CD14-positive monocyte (primary cell): ENCODE results near the gene ZDHHC24. TPM values are rescaled to one million over a fixed set of nuclear protein-coding genes. Genes with fewer than 3 reads are reported as not detected.

Experiments used
- DNase-seq, 3 donors: peaks; one replicate each; pipeline ENCODE4 v3.0.0-alpha.2; 2011 to 2022
- H2AFZ ChIP-seq: 2 replicates; pipeline ENCODE4 v1.6.0; 2012; ENCODE audit warnings: mild to moderate bottlenecking, low read depth, low read length, inconsistent platforms; ENCODE audit not compliant: insufficient read depth, poor library complexity, severe bottlenecking
- H3K27ac ChIP-seq, 2 donors: 1 replicate in 1 of 2; 2 replicates in 1 of 2; pipeline ENCODE4 v1.5.1; 2012 to 2013; ENCODE audit warnings: low read length in 2 of 2, control low read depth in 1 of 2, inconsistent platforms in 1 of 2, low read depth in 1 of 2, mild to moderate bottlenecking in 1 of 2
- H3K27me3 ChIP-seq, 2 donors: one replicate each; pipeline versions ENCODE4 v1.6.0 to v1.6.1; 2011 to 2013; ENCODE audit warnings: low read length in 2 of 2; ENCODE audit not compliant: control insufficient read depth in 2 of 2, insufficient read depth in 2 of 2
- H3K36me3 ChIP-seq, 2 donors: replicated peaks in 1 of 2; 1 replicate in 1 of 2; 2 replicates in 1 of 2; pipeline versions ENCODE4 v1.5.1 to v1.6.1; 2012 to 2013; ENCODE audit warnings: low read length in 2 of 2, control low read depth in 1 of 2, inconsistent platforms in 1 of 2, mild to moderate bottlenecking in 1 of 2; ENCODE audit not compliant: insufficient read depth in 2 of 2, control insufficient read depth in 1 of 2
- H3K4me1 ChIP-seq, 2 donors: 1 replicate in 1 of 2; 2 replicates in 1 of 2; pipeline versions ENCODE4 v1.5.1 to v1.6.1; 2012 to 2013; ENCODE audit warnings: low read length in 2 of 2, control low read depth in 1 of 2, inconsistent platforms in 1 of 2, mild to moderate bottlenecking in 1 of 2, moderate library complexity in 1 of 2; ENCODE audit not compliant: insufficient read depth in 2 of 2, control insufficient read depth in 1 of 2
- H3K4me2 ChIP-seq: replicated peaks from 2 replicates; pipeline ENCODE3; 2012; ENCODE audit warnings: low read length, moderate library complexity, mild to moderate bottlenecking; ENCODE audit not compliant: poor library complexity, severe bottlenecking; ENCODE audit errors: extremely low read depth
- H3K4me3 ChIP-seq, 3 experiments: fragments of 200-600 bp in 1 of 3; sonication (generic) in 1 of 3; replicated peaks in 1 of 3; 1 replicate in 2 of 3; 2 replicates in 1 of 3; pipeline ENCODE4 v1.5.1; 2011 to 2013; ENCODE audit warnings: low read length in 3 of 3, mild to moderate bottlenecking in 3 of 3, control low read depth in 2 of 3, low read depth in 2 of 3, inconsistent platforms in 1 of 3, moderate library complexity in 1 of 3
- H3K79me2 ChIP-seq: 2 replicates; pipeline ENCODE4 v1.6.0; 2012; ENCODE audit warnings: mild to moderate bottlenecking, control low read depth, inconsistent platforms, low read length, moderate library complexity; ENCODE audit not compliant: insufficient read depth
- H3K9ac ChIP-seq: 2 replicates; pipeline ENCODE4 v1.6.0; 2017; ENCODE audit warnings: low read length, mild to moderate bottlenecking; ENCODE audit not compliant: insufficient read depth, poor library complexity, severe bottlenecking
- H3K9me3 ChIP-seq, 2 donors: replicated peaks in 1 of 2; 1 replicate in 1 of 2; 2 replicates in 1 of 2; pipeline versions ENCODE4 v1.5.1 to v1.6.1; 2012 to 2013; ENCODE audit warnings: low read length in 2 of 2, control low read depth in 1 of 2; ENCODE audit not compliant: control insufficient read depth in 1 of 2, insufficient read depth in 1 of 2
- H4K20me1 ChIP-seq: 2 replicates; pipeline ENCODE4 v1.6.0; 2012; ENCODE audit warnings: mild to moderate bottlenecking, low read length, control low read depth, moderate library complexity; ENCODE audit not compliant: insufficient read depth
- H3K27ac Mint-ChIP-seq, 7 donors: one replicate each; pipeline ENCODE4 v1.8.0; 2020; ENCODE audit warnings: mild to moderate bottlenecking in 7 of 7, mixed read lengths in 7 of 7, moderate library complexity in 6 of 7, inconsistent platforms in 2 of 7
- H3K27me3 Mint-ChIP-seq, 3 donors: one replicate each; pipeline ENCODE4 v1.8.0; 2021 to 2022; ENCODE audit warnings: low read depth in 3 of 3, mild to moderate bottlenecking in 3 of 3, mixed read lengths in 3 of 3, moderate library complexity in 3 of 3, inconsistent platforms in 1 of 3
- H3K36me3 Mint-ChIP-seq, 2 donors: one replicate each; pipeline ENCODE4 v1.8.0; 2020; ENCODE audit warnings: mixed read lengths in 2 of 2, inconsistent platforms in 1 of 2, mild to moderate bottlenecking in 1 of 2
- H3K4me1 Mint-ChIP-seq: one replicate; pipeline ENCODE4 v1.8.0; 2020; ENCODE audit warnings: mild to moderate bottlenecking, mixed read lengths
- H3K4me3 Mint-ChIP-seq, 2 donors: one replicate each; pipeline ENCODE4 v1.8.0; 2020; ENCODE audit warnings: mild to moderate bottlenecking in 2 of 2, mixed read lengths in 2 of 2, moderate library complexity in 1 of 2
- H3K9me3 Mint-ChIP-seq, 7 donors: one replicate each; pipeline ENCODE4 v1.8.0; 2020 to 2022; ENCODE audit warnings: mixed read lengths in 7 of 7, mild to moderate bottlenecking in 6 of 7, moderate library complexity in 6 of 7, inconsistent platforms in 2 of 7
- WGBS: methylation state at CpG from one replicate; pipeline ENCODE4 v1.1.5; 2013; ENCODE audit warnings: missing lambda C conversion rate; ENCODE audit not compliant: insufficient coverage; 5-methylcytosine and 5-hydroxymethylcytosine counted together
- intact Hi-C, 2 donors: fragments of 100-400 bp; cut with micrococcal nuclease; formaldehyde crosslinking; loops; one replicate each; pipeline versions ENCODE4 v1.15.0 to v1.15.1; 2023
- polyA plus RNA-seq, 3 donors: library from polyadenylated mRNA; depleted of rRNA in 1 of 3; unstranded in 2 of 3; stranded (reverse) in 1 of 3; fragments of 300-500 nt in 2 of 3; fragments of >200 nt in 1 of 3; fragmentation: Illumina TruSeq in 2 of 3; gene quantifications; 1 replicate in 2 of 3; 2 replicates in 1 of 3; pipeline ENCODE4 v1.2.3, GENCODE V29; 2012 to 2021
- TF ChIP-seq, protein P1 (sequence below): fragments of 200-600 bp; IDR thresholded peaks from one replicate; pipeline ENCODE4 v1.8.0; 2022; ENCODE audit warnings: antibody characterized with exemption, mild to moderate bottlenecking

Gene ZDHHC24
- polyA plus RNA-seq, 3 donors, result 10.9 to 14.0 (median 11.9) TPM

DNA sequence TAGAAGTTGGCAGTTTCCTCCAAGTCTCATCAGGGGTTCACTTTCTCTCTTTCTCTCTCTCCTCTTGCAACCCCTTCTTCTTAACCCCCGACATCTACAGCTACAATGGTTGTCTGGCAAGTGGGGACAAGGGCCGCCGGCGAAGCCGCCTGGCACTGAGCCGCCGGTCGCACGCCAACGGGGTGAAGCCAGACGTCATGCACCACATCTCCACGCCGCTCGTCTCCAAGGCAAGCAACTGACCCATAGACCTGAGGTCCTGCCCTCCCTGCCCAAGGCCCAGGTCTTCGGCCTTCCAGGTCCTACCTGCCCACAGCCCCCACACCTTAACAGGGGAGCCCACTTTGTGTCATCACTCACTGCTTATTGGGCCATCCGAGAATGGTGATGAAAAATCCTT, 74.7 kb downstream of the ZDHHC24 start:
- H3K9ac ChIP-seq, result no peak overlapping the region
- no peaks in the 10 kb centered on the region for H3K79me2 ChIP-seq
- peaks cover 9 to 49% of the 10 kb centered on the region in 2 donors for H3K36me3 ChIP-seq
- H3K27me3 Mint-ChIP-seq, result peaks cover 0 to 1% (median 0%) of the 10 kb centered on the region in 3 donors
- peaks cover 15 to 18% of the 10 kb centered on the region in 2 donors for H3K4me1 ChIP-seq
- no peak overlapping the region for H3K27ac ChIP-seq
- peaks cover 22% of the 10 kb centered on the region for H4K20me1 ChIP-seq
- H2AFZ ChIP-seq, result no peak overlapping the region
- H3K4me3 Mint-ChIP-seq, result no peak overlapping the region
- TF ChIP-seq, protein P1, sequence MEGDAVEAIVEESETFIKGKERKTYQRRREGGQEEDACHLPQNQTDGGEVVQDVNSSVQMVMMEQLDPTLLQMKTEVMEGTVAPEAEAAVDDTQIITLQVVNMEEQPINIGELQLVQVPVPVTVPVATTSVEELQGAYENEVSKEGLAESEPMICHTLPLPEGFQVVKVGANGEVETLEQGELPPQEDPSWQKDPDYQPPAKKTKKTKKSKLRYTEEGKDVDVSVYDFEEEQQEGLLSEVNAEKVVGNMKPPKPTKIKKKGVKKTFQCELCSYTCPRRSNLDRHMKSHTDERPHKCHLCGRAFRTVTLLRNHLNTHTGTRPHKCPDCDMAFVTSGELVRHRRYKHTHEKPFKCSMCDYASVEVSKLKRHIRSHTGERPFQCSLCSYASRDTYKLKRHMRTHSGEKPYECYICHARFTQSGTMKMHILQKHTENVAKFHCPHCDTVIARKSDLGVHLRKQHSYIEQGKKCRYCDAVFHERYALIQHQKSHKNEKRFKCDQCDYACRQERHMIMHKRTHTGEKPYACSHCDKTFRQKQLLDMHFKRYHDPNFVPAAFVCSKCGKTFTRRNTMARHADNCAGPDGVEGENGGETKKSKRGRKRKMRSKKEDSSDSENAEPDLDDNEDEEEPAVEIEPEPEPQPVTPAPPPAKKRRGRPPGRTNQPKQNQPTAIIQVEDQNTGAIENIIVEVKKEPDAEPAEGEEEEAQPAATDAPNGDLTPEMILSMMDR, result no peak
- H3K9me3 ChIP-seq, result no peaks in the 10 kb centered on the region
- DNase-seq, result no peak
- H3K4me3 ChIP-seq, result no peak overlapping the region
- H3K27me3 ChIP-seq, result no peaks in the 10 kb centered on the region
- no peak overlapping the region for H3K4me2 ChIP-seq
- WGBS, result 100% methylated on average over 10 of the region's 16 CpGs
- no peaks in the 10 kb centered on the region for H3K9me3 Mint-ChIP-seq
- intact Hi-C loops, result no loop called here
- H3K36me3 Mint-ChIP-seq, result peaks cover 38 to 58% of the 10 kb centered on the region in 2 donors
- H3K27ac Mint-ChIP-seq, result peak overlapping the region in 2 of 7 donors; percentile 24 to 79
- peaks cover 19% of the 10 kb centered on the region for H3K4me1 Mint-ChIP-seq

Other genes starting within 250 kb of the ZDHHC24 start
- under 1 TPM in 2 of 3 donors, not detected in 1; 0.05 to 0.13 TPM for gene CD248, start 229.0 kb downstream of the ZDHHC24 start, polyA plus RNA-seq
- 10 to 100 TPM in 1 of 3 donors, 1 to 10 TPM in 2; 6.1 to 15.4 (median 7.6) TPM for gene RIN1, start 209.6 kb downstream of the ZDHHC24 start, polyA plus RNA-seq
- 10 to 100 TPM; 49.0 to 65.2 (median 62.0) TPM for gene BRMS1, start 200.9 kb downstream of the ZDHHC24 start, polyA plus RNA-seq
- 1 to 10 TPM in 2 of 3 donors, under 1 TPM in 1; 0.75 to 1.7 (median 1.7) TPM for gene B4GAT1, start 198.4 kb downstream of the ZDHHC24 start, polyA plus RNA-seq
- gene SLC29A2, start 174.3 kb downstream of the ZDHHC24 start, polyA plus RNA-seq, result 1 to 10 TPM in 1 of 3 donors, under 1 TPM in 1, not detected in 1; 0.11 to 1.3 TPM
- not detected for gene NPAS4, start 125.0 kb downstream of the ZDHHC24 start, polyA plus RNA-seq
- gene MRPL11, start 107.2 kb downstream of the ZDHHC24 start, polyA plus RNA-seq, result 10 to 100 TPM; 14.7 to 64.6 (median 59.6) TPM
- gene PELI3, start 79.1 kb downstream of the ZDHHC24 start, polyA plus RNA-seq, result 10 to 100 TPM; 11.3 to 13.2 (median 12.6) TPM
- 10 to 100 TPM; 22.4 to 37.0 (median 26.7) TPM for gene DPP3, start 65.6 kb downstream of the ZDHHC24 start, polyA plus RNA-seq
- gene BBS1, start 35.4 kb downstream of the ZDHHC24 start, polyA plus RNA-seq, result 1 to 10 TPM; 1.3 to 8.5 (median 3.5) TPM
- gene ACTN3, start 855 bp upstream of the ZDHHC24 start, polyA plus RNA-seq, result not detected
- gene CTSF, start 22.6 kb upstream of the ZDHHC24 start, polyA plus RNA-seq, result 1 to 10 TPM; 1.5 to 3.5 (median 2.3) TPM
- not detected for gene CCDC87, start 47.0 kb upstream of the ZDHHC24 start, polyA plus RNA-seq
- gene CCS, start 47.1 kb upstream of the ZDHHC24 start, polyA plus RNA-seq, result 10 to 100 TPM; 26.9 to 67.9 (median 37.0) TPM
- gene RBM14, start 70.6 kb upstream of the ZDHHC24 start, polyA plus RNA-seq, result 10 to 100 TPM; 21.9 to 46.7 (median 42.6) TPM
- gene RBM4, start 92.7 kb upstream of the ZDHHC24 start, polyA plus RNA-seq, result 100 to 1,000 TPM; 112 to 153 (median 153) TPM
- 10 to 100 TPM in 2 of 3 donors, 1 to 10 TPM in 1; 7.8 to 14.3 (median 11.2) TPM for gene RBM4B, start 131.8 kb upstream of the ZDHHC24 start, polyA plus RNA-seq
- not detected for gene SPTBN2, start 183.2 kb upstream of the ZDHHC24 start, polyA plus RNA-seq